NCI-H187 treated with DMSO at 0.1 percent for 48 hours (cell line): ENCODE measurements around the gene FRAS1.
"Not testable (repeated sequence)": the region's sequence is repeated elsewhere in the genome, so short reads cannot be mapped to it uniquely, and the experiment has no call there.

Experiments
- DNase-seq: peaks from one replicate; lab custom pipeline; 2025; lab: John Stamatoyannopoulos, UW

The FRAS1 gene

GRCh38 chr4:78213218-78213617 is 156.1 kb downstream of the FRAS1 start:
- peak; percentile 27 for DNase-seq

GRCh38 chr4:78214078-78214477 is 157.0 kb downstream of the FRAS1 start:
- no peak for DNase-seq

DNA sequence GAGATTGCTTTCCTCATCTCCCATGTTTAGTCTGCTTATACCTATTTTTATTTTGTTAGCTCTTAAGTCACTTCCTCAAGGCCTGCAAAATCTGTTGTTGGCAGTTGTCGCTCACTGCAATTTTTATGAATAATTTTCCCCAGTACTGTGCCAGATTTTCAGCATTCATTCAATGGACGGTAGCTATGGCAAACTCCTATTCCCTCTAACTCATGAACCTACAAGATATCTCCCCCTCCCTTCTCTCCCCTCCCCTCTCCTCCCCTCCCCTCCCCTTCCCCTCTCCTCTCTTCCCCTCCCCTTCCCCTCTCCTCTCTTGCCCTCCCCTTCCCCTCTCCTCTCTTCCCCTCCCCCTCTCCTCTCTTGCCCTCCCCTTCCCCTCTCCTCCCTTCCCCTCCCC is 160.4 kb downstream of the FRAS1 start:
- no peak for DNase-seq

- no peak for DNase-seq
Observed at GRCh38 chr4:78218260-78218659, 161.1 kb downstream of the FRAS1 start.

GRCh38 chr4:78219825-78220224 is 162.7 kb downstream of the FRAS1 start:
- DNase-seq, result no peak

- DNase-seq, result no peak
Observed at GRCh38 chr4:78220283-78220682, 163.2 kb downstream of the FRAS1 start.

- DNase-seq, result peak; percentile 51
Observed at GRCh38 chr4:78222575-78223186, 165.6 kb downstream of the FRAS1 start.

DNA sequence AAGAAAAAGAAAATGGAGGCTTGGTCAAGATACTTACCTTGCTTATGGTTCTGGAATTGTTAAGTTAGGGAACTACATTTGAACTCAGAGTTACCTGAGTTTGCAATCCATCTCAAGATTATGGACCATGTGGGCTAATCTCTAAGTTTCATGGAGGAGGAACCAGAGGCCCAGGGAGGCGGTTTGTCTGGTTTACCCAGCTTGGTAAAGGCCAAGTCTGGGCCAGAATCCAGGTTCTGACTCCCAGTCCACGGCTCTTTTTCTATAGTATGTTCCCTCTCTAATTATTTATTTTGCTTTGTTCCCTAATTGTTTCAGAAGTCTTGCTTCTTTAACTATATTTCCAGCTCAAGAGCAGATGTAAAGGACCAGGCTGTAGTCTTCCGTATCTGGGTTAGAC is 168.1 kb downstream of the FRAS1 start:
- no peak for DNase-seq

DNA sequence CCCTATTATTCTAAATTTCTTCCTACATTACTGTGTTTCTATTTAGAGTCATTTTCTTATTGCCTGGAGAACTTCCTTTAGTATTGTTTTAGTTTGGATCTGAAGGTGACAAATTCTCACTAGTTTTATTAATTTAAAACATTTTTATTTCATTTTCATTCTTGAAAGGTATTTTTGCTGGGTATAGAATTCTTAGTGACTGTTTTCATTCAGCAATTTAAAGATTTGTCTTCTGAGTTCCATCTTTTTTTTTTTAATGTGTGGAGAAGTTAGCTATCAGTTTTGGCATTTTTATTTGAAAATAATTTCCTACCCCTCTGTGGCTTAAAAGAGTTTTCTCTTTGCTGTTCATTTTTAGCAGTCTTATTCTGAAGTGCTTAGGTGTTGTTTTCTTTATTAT is 169.2 kb downstream of the FRAS1 start:
- no peak for DNase-seq

- DNase-seq, result no peak
Observed at GRCh38 chr4:78227411-78228057, 170.4 kb downstream of the FRAS1 start.

- no peak for DNase-seq
Observed at GRCh38 chr4:78235800-78236199, 178.7 kb downstream of the FRAS1 start.

DNA sequence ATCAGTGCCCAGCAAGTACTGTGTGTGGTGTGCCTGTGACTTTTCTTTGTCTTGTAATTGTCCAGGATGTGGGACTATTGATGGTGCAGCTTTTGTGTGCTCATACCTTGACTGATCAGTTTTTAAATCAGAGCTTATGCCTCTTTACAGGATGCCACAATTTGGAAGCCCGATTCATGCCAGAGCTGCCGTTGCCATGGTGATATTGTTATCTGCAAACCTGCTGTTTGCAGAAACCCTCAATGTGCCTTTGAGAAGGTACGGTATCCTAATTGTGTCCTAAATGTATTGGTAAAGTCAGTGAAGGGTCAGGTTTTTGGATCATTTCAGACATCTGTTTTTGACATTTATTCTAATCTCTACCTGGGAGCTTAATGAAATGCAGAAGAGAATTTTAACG is 180.2 kb downstream of the FRAS1 start:
- DNase-seq, result no peak

GRCh38 chr4:78242071-78242470 is 184.9 kb downstream of the FRAS1 start:
- DNase-seq, result no peak

DNA sequence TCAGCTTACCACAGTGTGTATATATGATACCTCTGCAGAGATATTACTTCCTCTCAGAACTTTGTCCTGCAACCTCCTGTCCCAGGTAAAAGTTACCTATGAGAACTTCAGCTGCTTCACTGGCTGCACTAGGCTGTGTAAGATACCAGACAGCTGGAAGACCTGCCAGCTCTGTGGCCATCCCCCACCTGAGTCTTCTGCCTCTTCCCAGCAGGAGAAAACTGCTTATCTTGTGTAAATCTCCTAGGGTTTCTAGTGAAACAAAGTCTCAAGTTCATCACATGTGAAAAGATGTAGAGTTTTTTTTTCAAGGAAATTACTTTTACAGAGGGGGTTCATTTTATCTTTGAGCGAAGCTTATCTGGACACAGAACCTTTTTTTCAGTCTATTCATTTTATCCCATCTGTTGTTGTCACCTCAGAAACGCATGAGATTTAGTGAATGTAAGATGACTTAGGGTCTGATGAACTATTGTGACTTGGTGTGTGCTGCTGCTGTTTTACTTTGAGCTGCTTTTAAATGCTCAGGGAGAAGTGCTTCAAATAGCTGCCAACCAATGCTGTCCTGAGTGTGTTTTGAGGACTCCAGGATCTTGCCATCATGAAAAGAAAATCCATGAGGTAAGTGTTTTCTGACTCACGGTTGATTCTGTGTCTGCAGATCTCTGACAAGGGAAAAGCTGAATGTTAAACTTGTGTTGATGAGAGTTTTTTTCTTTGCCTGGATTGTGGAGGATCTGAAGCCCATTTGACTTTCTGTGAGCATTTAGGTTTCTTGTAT is 187.8 kb downstream of the FRAS1 start:
- no peak for DNase-seq

DNA sequence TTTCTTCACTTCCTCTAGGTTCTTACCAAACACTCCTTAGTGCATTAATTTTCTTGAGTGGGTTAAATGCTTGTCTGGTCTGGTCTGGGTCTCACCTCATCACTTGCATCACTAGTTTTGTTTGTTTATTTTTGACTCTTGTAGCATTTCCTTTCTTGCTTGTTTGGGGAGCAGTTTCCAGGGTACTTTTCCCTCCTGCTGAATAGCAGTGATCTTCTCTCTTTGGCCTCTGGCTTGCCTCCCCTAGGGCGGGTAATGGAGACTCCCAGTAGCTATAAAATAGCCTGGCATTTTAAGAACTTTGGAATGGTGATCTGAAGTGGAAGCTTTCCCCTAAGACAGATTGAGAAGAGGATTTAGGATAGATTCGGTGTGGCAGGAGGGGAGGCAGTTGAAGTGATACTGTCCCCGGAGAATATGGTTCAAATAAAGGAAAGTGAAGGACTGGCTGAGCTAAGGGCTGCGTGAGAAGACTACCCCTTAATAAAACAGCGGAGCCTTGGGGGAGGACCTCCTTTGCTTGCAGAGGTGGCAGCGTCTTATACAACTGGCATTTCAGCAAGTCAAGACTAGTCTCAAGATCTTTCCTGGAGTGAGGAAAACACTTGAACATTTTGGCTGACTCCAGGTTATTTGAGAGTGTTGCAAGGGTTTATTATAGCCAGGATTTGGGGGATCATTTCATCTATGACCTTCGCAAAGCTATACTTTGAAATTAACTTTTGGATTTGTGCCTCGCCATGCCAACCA is 190.6 kb downstream of the FRAS1 start:
- DNase-seq, result no peak

GRCh38 chr4:78250500-78250899 is 193.4 kb downstream of the FRAS1 start:
- no peak for DNase-seq

DNA sequence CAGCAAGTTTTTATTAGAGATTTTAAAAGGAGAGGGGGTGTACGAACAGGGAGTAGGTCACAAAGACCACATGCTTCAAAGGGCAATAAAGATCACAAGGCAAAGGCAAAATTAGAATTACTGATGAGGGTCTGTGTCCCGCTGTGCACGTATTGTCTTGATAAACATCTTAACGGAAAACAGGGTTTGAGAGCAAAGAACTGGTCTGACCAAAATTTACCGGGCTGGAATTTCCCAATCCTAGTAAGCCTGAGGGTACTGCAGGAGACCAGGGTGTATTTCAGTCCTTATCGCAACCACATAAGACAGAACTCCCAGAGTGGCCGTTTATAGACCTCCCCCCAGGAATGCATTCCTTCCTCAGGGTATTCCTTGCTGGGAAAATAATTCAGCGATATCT is 195.7 kb downstream of the FRAS1 start:
- not testable (repeated sequence) for DNase-seq

GRCh38 chr4:78254893-78255292 is 197.8 kb downstream of the FRAS1 start:
- no peak for DNase-seq

- DNase-seq, result no peak
Observed at GRCh38 chr4:78265006-78265405, 207.9 kb downstream of the FRAS1 start.

DNA sequence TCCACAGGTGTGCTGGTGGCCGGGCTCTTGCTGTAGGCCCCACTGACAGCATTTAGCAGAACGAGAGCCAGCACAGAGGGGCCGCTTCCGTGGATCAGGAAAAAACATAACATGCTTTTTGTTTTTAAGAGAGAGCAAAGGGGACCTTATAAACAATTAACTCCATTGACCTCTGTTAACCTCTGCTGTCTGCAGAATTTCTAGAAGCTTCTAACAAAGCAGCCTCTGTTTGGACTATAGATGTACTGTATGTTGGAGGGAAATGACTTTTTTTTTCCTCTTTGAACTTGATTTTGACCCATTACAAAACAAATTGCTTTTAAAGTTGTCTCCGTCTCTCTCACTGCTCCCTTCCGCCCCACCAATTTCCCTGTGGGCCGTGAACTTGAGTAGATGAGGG is 210.7 kb downstream of the FRAS1 start:
- no peak for DNase-seq

DNA sequence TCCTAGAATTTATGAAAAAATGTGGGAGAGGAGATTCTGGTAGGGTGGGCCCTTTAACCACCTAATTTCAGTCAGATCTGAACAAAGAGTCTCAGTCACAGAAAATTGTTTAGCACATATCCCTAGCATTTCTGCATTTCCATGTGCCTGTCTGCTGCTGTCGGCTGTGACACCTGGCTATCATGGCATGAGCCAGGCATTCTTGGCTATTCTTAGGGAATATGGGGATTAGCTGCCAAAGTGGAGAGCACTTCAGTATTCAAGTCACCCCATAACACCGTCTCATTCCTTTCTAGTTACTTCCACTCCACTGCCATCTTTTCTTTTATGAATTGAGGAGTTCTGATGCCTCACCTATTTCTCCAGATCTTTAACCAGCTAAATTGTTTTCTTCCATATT is 211.5 kb downstream of the FRAS1 start:
- DNase-seq, result no peak

DNA sequence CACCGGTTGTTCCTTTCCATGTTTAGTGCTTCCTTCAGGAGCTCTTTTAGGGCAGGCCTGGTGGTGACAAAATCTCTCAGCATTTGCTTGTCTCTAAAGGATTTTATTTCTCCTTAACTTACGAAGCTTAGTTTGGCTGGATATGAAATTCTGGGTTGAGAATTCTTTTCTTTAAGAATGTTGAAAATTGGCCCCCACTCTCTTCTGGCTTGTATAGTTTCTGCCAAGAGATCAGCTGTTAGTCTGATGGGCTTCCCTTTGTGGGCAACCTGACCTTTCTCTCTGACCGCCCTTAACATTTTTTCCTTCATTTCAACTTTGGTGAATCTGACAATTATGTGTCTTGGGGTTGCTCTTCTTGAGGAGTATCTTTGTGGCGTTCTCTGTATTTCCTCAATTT is 218.3 kb downstream of the FRAS1 start:
- not testable (repeated sequence) for DNase-seq

DNA sequence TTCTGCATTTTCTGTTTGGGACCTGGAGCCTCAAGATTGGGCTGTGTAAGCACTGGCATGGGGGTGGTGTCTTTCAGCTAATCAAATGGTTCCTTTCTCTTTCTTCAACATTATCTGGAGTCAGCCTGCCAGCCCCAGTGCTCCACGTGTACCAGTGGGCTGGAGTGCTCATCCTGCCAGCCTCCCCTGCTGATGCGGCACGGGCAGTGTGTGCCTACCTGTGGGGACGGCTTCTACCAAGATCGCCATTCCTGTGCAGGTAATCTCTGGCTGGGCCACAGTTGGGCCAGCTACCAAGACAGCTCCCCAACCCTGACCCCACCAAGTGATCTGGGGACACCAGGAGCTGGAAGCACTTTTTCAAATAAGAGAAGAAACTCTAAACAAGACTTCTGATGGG is 229.2 kb downstream of the FRAS1 start:
- no peak for DNase-seq
